HepG2 (cell line): ENCODE measurements around the gene TMEM87A. TPM values are rescaled to one million over a fixed set of nuclear protein-coding genes. Genes with fewer than 3 reads are reported as not detected.
A peak's percentile ranks its signal among the peaks of the same experiment; 100 is the strongest.

Experiments
- ARHGAP35 ChIP-seq: sonication (generic); formaldehyde crosslinking; IDR thresholded peaks from 2 replicates; pipeline ENCODE4 v1.9.0; 2022; ENCODE audit warnings: mild to moderate bottlenecking, inconsistent platforms, moderate library complexity, missing genetic modification reagents, borderline replicate concordance
- ATF7-NPFF ChIP-seq: sonication (generic); formaldehyde crosslinking; IDR thresholded peaks from 2 replicates; pipeline ENCODE4 v1.8.1; 2023; ENCODE audit warnings: mild to moderate bottlenecking, low read depth, missing genetic modification reagents, moderate library complexity
- CREBL2 ChIP-seq: sonication (generic); formaldehyde crosslinking; IDR thresholded peaks from 2 replicates; pipeline ENCODE4 v1.8.1; 2023; ENCODE audit warnings: missing genetic modification reagents, mild to moderate bottlenecking, borderline replicate concordance
- FOSL2 ChIP-seq: sonication (generic); formaldehyde crosslinking; IDR thresholded peaks from 2 replicates; pipeline ENCODE4 v1.4.0; 2020; ENCODE audit warnings: missing genetic modification reagents
- FOXM1 ChIP-seq: sonication (generic); formaldehyde crosslinking; IDR thresholded peaks from 2 replicates; pipeline ENCODE4 v1.5.0; 2020; ENCODE audit warnings: missing genetic modification reagents
- GABPA ChIP-seq, 2 experiments: IDR thresholded peaks; 2 replicates each; pipeline ENCODE4 v1.6.1; 2011 to 2016; ENCODE audit warnings: low read depth in 2 of 2, low read length in 1 of 2, missing biosample characterization in 1 of 2, missing genetic modification characterization in 1 of 2
- HMG20B ChIP-seq: conservative IDR thresholded peaks from 2 replicates; pipeline ENCODE4 v1.6.1; 2016; ENCODE audit warnings: missing genetic modification reagents, missing compliant biosample characterization
- HNRNPL ChIP-seq: fragments of 200-400 bp; formaldehyde crosslinking; IDR thresholded peaks from 2 replicates; pipeline ENCODE4 v1.6.1; 2017; ENCODE audit warnings: mild to moderate bottlenecking, low read depth, low read length
- IKZF4 ChIP-seq: sonication (generic); formaldehyde crosslinking; IDR thresholded peaks from 2 replicates; pipeline ENCODE4 v1.5.1; 2020; ENCODE audit warnings: borderline replicate concordance, mild to moderate bottlenecking, low read depth, missing genetic modification reagents; ENCODE audit errors: not compliant biosample characterization
- JUNB ChIP-seq: sonication (generic); formaldehyde crosslinking; IDR thresholded peaks from 2 replicates; pipeline ENCODE4 v1.8.0; 2022; ENCODE audit warnings: missing genetic modification reagents, mild to moderate bottlenecking, borderline replicate concordance
- KLF6 ChIP-seq: IDR thresholded peaks from 2 replicates; pipeline ENCODE4 v1.8.0; 2016; ENCODE audit warnings: missing biosample characterization, missing genetic modification reagents
- MBNL3 ChIP-seq: fragments of 250-450 bp; sonication (Bioruptor Pico); conservative IDR thresholded peaks from 2 replicates; pipeline ENCODE4 v1.8.0; 2022; ENCODE audit warnings: mild to moderate bottlenecking, inconsistent platforms
- MEIS2 ChIP-seq: sonication (generic); formaldehyde crosslinking; IDR thresholded peaks from 2 replicates; pipeline ENCODE4 v1.9.0; 2021; ENCODE audit warnings: mild to moderate bottlenecking, missing genetic modification reagents
- NFE2L2 ChIP-seq: fragments of 150-350 bp; IDR thresholded peaks from 2 replicates; pipeline ENCODE4 v1.6.1; 2014; ENCODE audit warnings: low read length
- PHF21A ChIP-seq: sonication (generic); formaldehyde crosslinking; IDR thresholded peaks from 2 replicates; pipeline ENCODE4 v1.5.0; 2020; ENCODE audit warnings: mild to moderate bottlenecking, missing genetic modification reagents
- POLR2A ChIP-seq, 2 experiments: IDR thresholded peaks; 2 replicates each; pipeline ENCODE4 v1.6.1; 2011; ENCODE audit warnings: low read depth in 2 of 2, low read length in 2 of 2, mild to moderate bottlenecking in 1 of 2, moderate library complexity in 1 of 2; ENCODE audit not compliant: insufficient read depth in 1 of 2
- PRMT3 ChIP-seq: sonication (generic); formaldehyde crosslinking; IDR thresholded peaks from 2 replicates; pipeline ENCODE4 v1.8.1; 2022; ENCODE audit warnings: low read depth, mild to moderate bottlenecking, moderate library complexity, missing genetic modification reagents, borderline replicate concordance
- REPIN1 ChIP-seq: sonication (generic); formaldehyde crosslinking; IDR thresholded peaks from 2 replicates; pipeline ENCODE4 v1.8.0; 2022; ENCODE audit warnings: missing genetic modification reagents, low read depth, mild to moderate bottlenecking, borderline replicate concordance
- REST ChIP-seq, 2 experiments: IDR thresholded peaks; 2 replicates each; pipeline ENCODE4 v1.6.1; 2011 to 2012; ENCODE audit warnings: low read length in 2 of 2, borderline replicate concordance in 1 of 2, low read depth in 1 of 2, mild to moderate bottlenecking in 1 of 2, moderate library complexity in 1 of 2
- RFX1 ChIP-seq: fragments of 450-650 bp; IDR thresholded peaks from 2 replicates; pipeline ENCODE4 v1.6.1; 2017
- U2AF1 ChIP-seq: fragments of 200-400 bp; formaldehyde crosslinking; optimal IDR thresholded peaks from 2 replicates; pipeline ENCODE3; 2017; ENCODE audit warnings: mild to moderate bottlenecking, low read depth, low read length
- WIZ ChIP-seq: sonication (generic); formaldehyde crosslinking; IDR thresholded peaks from 2 replicates; pipeline ENCODE4 v1.5.1; 2020; ENCODE audit warnings: mild to moderate bottlenecking, missing genetic modification reagents
- ZFP82 ChIP-seq: sonication (generic); formaldehyde crosslinking; IDR thresholded peaks from 2 replicates; pipeline ENCODE4 v1.5.1; 2020; ENCODE audit warnings: mild to moderate bottlenecking, missing genetic modification reagents, borderline replicate concordance
- ZIK1 ChIP-seq: sonication (generic); formaldehyde crosslinking; IDR thresholded peaks from 2 replicates; pipeline ENCODE4 v1.5.0; 2020; ENCODE audit warnings: mild to moderate bottlenecking, low read depth, missing genetic modification reagents, borderline replicate concordance
- ZNF652 ChIP-seq: IDR thresholded peaks from 2 replicates; pipeline ENCODE4 v1.6.1; 2016; ENCODE audit warnings: low read depth, borderline replicate concordance
- ZNF724P ChIP-seq: sonication (generic); formaldehyde crosslinking; IDR thresholded peaks from 2 replicates; pipeline ENCODE4 v1.8.0; 2022; ENCODE audit warnings: missing genetic modification reagents, borderline replicate concordance
- polyA plus RNA-seq, 8 experiments: library from polyadenylated mRNA; depleted of rRNA in 3 of 8; stranded (reverse) in 7 of 8; unstranded in 1 of 8; fragments of >200 nt; fragmentation: Illumina TruSeq in 4 of 8; extraction: Trizol in 4 of 8; gene quantifications; 2 replicates each; pipeline versions ENCODE4 v1.2.1 to v1.2.3, GENCODE V29; 2011 to 2016; ENCODE audit warnings: low read depth in 4 of 8, missing spikeins in 1 of 8, mixed read lengths in 1 of 8; ENCODE audit not compliant: insufficient read depth in 1 of 8
- total RNA-seq, 5 experiments: library from RNA; depleted of rRNA; stranded (reverse); fragments of >200 nt; fragmentation: Illumina TruSeq; extraction: Trizol; gene quantifications; 2 replicates each; pipeline ENCODE4 v1.2.3, GENCODE V29; 2016; ENCODE audit warnings: low read depth in 1 of 5

Gene TMEM87A
- total and polyA plus RNA-seq, 2 of the 13 experiments (the other 11 are each of a cell fraction or from before 2014, with no cell fraction given) = 20.2 to 42.8 TPM

GRCh38 chr15:42272939-42273899, at the start of gene TMEM87A, which contains the start of gene GANC (continued):
- TF ChIP-seq HMG20B (CRISPR knock-in tag) (no peak; the same call in 1 of the 2 replicates), U2AF1 (no peak), ZNF652 (CRISPR knock-in tag) (no peak), PRMT3 (CRISPR knock-in tag) (no peak), ZNF724P (CRISPR knock-in tag) (peak; percentile 35; the same call in 1 of the 2 replicates), WIZ (no peak; the same call in 1 of the 2 replicates), ARHGAP35 (no peak; the same call in 1 of the 2 replicates), GABPA (IDR thresholded peaks at IDR 0.05; ENCODE audit: low read depth, low read length) (peak; percentile 84), GABPA (CRISPR knock-in tag; IDR thresholded peaks at IDR 0.05; ENCODE audit: low read depth) (peak; percentile 95), POLR2A (IDR thresholded peaks at IDR 0.05; ENCODE audit: insufficient read depth in 1 of 2, low read depth in 2 of 2, low read length in 2 of 2) (peak; percentile 86 to 98), FOSL2 (CRISPR knock-in tag) (0 out of 2 replicates have a peak, but pooled peaks have one; percentile 4), FOXM1 (no peak), HNRNPL (peak; percentile 75), PHF21A (CRISPR knock-in tag) (peak; percentile 95), ZFP82 (CRISPR knock-in tag) (no peak), REPIN1 (CRISPR knock-in tag) (peak; percentile 68; the same call in 1 of the 2 replicates), KLF6 (peak; percentile 85), JUNB (CRISPR knock-in tag) (no peak), MEIS2 (peak; percentile 84), MBNL3 (CRISPR knock-in tag) (no peak), ZIK1 (no peak), REST (IDR thresholded peaks at IDR 0.05; ENCODE audit: borderline replicate concordance in 1 of 2, low read depth in 1 of 2, low read length in 2 of 2) (no peak), ATF7-NPFF (CRISPR knock-in tag) (peak; percentile 73), NFE2L2 (no peak), RFX1 (no peak), IKZF4 (no peak), CREBL2 (CRISPR knock-in tag) (peak; percentile 85; the same call in 1 of the 2 replicates)
